ENCODE measurements around the gene ZIC2. TPM values are rescaled to one million over a fixed set of nuclear protein-coding genes. Genes with fewer than 3 reads are reported as not detected.

Gene ZIC2
- total RNA-seq: under 1 TPM; 0.20 to 0.26 TPM

DNA sequence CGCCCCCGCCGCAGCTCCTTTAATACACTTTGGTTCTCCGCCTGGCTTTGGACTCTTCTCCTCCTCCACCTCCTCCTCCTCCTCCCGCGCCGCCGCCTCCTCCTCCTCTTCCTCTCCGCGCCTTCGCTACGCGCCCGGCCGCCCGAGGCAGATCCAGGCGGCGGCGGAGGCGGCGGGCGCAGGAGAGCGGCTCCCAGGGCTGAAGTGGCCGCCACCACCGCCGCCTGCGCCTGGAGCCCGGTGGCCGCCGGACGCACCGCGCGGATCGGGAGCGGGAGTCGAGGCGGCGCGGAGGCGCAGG lies at the start of gene ZIC2:
Gene ZIC2 (plus strand): TSS at position 50 of the 301 bp plus-strand sequence. CDS start 281 bp downstream, outside the sequence.

DNA sequence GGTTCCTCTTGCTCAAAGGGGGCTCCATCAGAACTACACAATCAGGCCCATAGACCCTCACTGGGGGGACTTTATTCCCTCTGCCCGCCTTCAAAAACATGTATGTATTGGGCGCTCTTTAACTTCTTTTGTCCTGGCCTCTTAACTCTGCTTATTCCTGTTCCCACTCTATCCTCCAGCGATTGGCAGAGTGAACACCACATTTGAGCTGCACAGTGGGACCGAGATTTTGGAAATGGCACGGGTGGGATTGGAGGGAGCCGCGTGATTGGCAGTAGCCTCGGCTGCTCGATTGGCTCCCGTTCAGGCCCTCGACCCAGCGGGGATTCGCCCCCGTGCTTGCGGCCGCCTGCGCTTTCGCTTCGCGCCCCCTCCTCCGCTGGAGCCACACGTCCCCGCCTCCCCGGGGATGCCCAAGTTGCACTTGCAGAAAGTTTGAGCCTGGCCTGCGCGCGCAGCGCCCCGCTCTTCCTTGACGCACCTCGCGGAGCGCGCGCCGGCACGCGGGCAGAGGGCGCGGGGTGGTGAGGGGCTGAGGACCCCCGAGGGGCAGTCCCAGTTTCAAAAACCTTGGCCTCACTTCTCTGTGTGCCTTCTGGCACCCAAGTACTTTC lies 9.9 kb upstream of the ZIC2 start, which contains the start of gene ZIC5:
Gene ZIC5 (minus strand): TSS at position 192 of the 614 bp plus-strand sequence. CDS start 164 bp downstream, at position 28.

Other genes starting within 250 kb of the ZIC2 start
- not detected for gene ZIC5, start 10.0 kb upstream of the ZIC2 start, total RNA-seq
- gene PCCA, start 107.3 kb downstream of the ZIC2 start, total RNA-seq: 10 to 100 TPM; 13.2 to 15.4 TPM